NB4 (cell line): Measurements from ENCODE around the gene ATXN7L3B.
A peak's percentile ranks its signal among the peaks of the same experiment; 100 is the strongest.
"Not testable (repeated sequence)": the region's sequence is repeated elsewhere in the genome, so short reads cannot be mapped to it uniquely, and the experiment has no call there.

ENCODE experiments used
- DNase-seq: peaks from one replicate; pipeline ENCODE4 v3.0.0; 2010; ENCODE audit warnings: low read depth
- H3K4me3 ChIP-seq: one replicate; pipeline ENCODE4 v1.5.1; 2011; ENCODE audit warnings: mild to moderate bottlenecking, low read depth, low read length, moderate library complexity
- MYC ChIP-seq: IDR thresholded peaks from 2 replicates; pipeline ENCODE4 v1.6.1; 2011; ENCODE audit warnings: low read depth, low read length
- POLR2A ChIP-seq: IDR thresholded peaks from 2 replicates; pipeline ENCODE4 v1.6.1; 2011; ENCODE audit warnings: mild to moderate bottlenecking; ENCODE audit not compliant: insufficient read length; ENCODE audit errors: extremely low read depth
- TF ChIP-seq, protein P1 (sequence below): IDR thresholded peaks from 2 replicates; pipeline ENCODE4 v1.6.1; 2011; ENCODE audit warnings: low read depth, low read length
- TF ChIP-seq, protein P2 (sequence below): IDR thresholded peaks from one replicate; pipeline ENCODE4 v1.5.1; 2012; ENCODE audit warnings: low read depth, low read length

Gene ATXN7L3B

DNA sequence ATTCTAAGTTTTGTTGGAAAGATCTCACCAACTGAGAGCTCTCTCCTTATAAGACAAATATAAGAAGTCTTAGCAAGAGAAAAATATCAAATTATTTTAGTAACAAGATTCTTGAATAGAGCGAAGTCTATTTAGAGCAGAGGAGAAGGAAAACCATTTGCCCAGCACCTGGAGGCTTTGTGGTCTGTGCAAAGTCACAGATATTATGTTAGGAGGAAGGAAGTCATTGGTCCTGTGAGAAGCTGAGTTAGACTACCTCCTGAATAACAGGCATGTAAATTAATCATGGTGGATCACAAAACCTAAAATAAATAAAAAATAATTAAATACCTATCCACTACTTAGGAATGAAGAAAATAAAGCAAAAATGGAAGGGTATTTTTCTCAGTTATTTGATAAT lies 38.4 kb upstream of the ATXN7L3B start:
- DNase-seq: no peak
- TF ChIP-seq, protein P1, sequence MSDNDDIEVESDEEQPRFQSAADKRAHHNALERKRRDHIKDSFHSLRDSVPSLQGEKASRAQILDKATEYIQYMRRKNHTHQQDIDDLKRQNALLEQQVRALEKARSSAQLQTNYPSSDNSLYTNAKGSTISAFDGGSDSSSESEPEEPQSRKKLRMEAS: no peak
- TF ChIP-seq, protein P2, sequence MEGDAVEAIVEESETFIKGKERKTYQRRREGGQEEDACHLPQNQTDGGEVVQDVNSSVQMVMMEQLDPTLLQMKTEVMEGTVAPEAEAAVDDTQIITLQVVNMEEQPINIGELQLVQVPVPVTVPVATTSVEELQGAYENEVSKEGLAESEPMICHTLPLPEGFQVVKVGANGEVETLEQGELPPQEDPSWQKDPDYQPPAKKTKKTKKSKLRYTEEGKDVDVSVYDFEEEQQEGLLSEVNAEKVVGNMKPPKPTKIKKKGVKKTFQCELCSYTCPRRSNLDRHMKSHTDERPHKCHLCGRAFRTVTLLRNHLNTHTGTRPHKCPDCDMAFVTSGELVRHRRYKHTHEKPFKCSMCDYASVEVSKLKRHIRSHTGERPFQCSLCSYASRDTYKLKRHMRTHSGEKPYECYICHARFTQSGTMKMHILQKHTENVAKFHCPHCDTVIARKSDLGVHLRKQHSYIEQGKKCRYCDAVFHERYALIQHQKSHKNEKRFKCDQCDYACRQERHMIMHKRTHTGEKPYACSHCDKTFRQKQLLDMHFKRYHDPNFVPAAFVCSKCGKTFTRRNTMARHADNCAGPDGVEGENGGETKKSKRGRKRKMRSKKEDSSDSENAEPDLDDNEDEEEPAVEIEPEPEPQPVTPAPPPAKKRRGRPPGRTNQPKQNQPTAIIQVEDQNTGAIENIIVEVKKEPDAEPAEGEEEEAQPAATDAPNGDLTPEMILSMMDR: no peak
- TF ChIP-seq MYC: no peak
- TF ChIP-seq POLR2A: no peak
- no peak overlapping the region for H3K4me3 ChIP-seq

DNA sequence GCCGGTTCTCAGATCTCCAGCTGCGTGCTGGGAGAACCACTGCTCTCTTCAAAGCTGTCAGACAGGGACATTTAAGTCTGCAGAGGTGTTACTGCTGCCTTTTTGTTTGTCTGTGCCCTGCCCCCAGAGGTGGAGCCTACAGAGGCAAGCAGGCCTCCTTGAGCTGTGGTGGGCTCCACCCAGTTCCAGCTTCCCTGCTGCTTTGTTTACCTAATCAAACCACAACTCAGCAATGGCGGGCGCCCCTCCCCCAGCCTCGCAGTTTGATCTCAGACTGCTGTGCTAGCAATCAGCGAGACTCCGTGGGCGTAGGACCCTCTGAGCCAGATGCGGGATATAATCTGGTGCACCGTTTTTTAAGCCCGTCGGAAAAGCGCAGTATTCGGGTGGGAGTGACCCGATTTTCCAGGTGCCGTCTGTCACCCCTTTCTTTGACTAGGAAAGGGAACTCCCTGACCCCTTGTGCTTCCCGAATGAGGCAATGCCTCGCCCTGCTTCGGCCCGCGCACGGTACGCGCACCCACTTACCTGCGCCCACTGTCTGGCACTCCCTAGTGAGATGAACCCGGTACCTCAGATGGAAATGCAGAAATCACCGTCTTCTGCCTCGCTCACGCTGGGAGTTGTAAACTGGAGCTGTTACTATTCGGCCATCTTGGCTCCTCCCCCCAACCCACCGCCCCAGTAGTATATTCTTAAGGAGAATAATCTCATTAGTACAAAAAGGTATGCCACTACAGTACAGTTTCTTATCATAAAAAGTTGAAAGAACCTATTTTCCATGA lies 28.6 kb upstream of the ATXN7L3B start:
- peak; percentile 24 for DNase-seq
- H3K4me3 ChIP-seq: not testable (repeated sequence)

DNA sequence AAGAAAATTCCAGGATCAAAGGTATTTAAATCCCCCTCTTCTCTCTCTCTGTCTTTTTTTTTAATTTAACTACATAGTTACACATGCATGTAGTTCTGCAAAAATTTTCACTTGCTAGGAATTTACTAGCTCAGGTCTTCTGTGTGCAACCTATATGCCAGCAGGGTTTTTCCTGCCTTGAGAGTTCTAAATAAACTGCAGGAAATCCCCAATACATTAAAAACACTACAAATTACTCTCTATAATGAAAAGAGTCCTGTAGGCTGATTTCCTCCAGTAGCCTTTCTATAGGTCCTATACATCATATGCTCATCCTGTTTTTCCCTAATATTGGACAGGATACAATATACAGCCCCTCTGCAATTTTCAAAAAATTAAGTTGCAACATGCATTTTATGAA lies 27.7 kb upstream of the ATXN7L3B start:
- H3K4me3 ChIP-seq: no peak overlapping the region
- no peak for DNase-seq
- TF ChIP-seq, protein P2: no peak
- TF ChIP-seq MYC: no peak
- TF ChIP-seq, protein P1: no peak
- no peak for TF ChIP-seq POLR2A

DNA sequence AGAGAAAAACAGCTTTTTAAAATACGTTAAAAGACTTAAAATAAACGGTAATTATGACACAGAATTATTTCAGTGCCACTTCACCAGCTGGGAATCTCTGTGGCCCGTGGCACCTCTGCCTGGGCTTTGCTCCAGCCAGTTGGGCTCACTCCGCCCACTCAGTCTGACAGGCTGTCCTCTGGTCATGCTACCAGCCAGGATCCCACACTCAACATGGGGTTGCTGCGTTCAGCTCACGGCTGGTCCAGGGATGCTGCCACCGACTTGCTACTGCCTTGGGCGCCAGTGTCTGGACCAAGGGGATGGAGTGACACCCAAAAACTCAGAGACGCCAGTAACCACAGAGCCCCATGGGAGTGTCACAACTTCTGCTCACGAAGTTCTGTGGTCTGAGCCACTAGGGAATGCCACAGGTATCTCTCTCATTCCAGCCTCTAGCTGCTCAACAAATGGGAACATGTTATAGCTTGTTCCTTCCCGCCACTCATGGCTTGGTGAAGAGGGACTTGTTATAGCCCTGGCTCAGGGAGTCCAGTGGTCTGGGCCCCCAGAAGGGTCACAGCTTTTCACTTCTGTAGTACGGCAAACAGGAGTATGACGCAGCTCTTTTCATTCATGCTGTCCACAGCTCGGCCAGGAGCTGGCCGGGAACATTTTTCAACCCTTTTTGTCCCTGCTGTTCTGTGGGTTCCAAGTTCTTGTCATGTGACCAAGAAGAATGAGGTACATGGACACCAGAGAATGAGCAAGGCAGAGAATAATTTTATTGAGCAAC lies 23.4 kb upstream of the ATXN7L3B start:
- no peak for DNase-seq
- no peak for TF ChIP-seq POLR2A
- TF ChIP-seq MYC: no peak
- TF ChIP-seq, protein P2: no peak
- TF ChIP-seq, protein P1: no peak
- H3K4me3 ChIP-seq: no peak overlapping the region

DNA sequence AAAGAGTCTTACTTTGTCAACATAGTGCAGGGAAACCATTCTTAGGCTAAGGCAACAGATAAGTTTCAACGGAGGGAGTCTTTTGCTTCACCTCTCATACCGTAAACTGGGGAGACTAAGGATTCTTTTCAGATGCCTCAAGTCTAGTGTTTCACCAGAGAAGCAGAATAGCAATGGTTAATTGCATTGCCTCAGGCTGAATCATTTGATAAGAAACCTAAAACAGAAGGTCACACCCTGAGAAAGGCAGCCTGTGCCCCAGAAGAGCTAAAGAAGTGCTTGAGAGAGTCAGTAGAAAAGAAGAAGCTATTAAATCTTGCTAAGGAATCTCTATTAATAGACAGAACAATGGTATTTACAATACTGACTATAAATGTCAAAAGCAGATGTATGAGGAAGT lies 21.8 kb upstream of the ATXN7L3B start:
- no peak for DNase-seq
- H3K4me3 ChIP-seq: no peak overlapping the region
- TF ChIP-seq, protein P1: no peak
- TF ChIP-seq POLR2A (no peak), MYC (no peak)
- TF ChIP-seq, protein P2: no peak

DNA sequence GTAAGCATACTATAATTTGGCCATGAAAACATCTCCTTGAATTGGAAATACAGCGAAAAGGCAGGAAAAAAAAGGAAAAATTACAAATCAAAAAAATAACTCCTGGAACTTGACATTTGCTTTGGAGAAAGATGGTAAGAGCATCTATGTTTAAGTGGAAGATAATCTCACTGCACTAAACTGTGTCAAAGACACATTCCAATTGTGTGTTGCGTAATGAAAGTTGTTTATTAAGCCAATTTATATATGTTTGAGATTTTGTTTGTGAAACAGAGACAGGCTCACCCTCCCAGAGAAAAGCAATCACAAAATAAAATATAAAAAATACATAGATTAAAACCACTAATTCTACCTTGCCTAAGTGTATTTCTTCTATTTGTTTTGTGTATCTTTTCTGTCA lies 11.1 kb upstream of the ATXN7L3B start:
- TF ChIP-seq MYC (no peak), POLR2A (no peak)
- TF ChIP-seq, protein P1: no peak
- TF ChIP-seq, protein P2: no peak
- DNase-seq: no peak
- H3K4me3 ChIP-seq: no peak overlapping the region
